HCT116 (cell line): ENCODE measurements around the gene REN. TPM values are rescaled to one million over a fixed set of nuclear protein-coding genes. Genes with fewer than 3 reads are reported as not detected.
A peak's percentile ranks its signal among the peaks of the same experiment; 100 is the strongest.

Source experiments
- ATAC-seq: fragments of 200-7000 bp; cut with Tn5 transposase; 2 replicates; pipeline ENCODE4 v1.9.1; 2020; ENCODE audit warnings: mild to moderate bottlenecking, moderate library complexity
- BruUV-seq: library from RNA; stranded (reverse); fragments of 400-500 nt; replicated peaks from 2 replicates; lab custom pipeline; 2021; lab: Mats Ljungman, UMichigan
- CTCF ChIA-PET: fragments of 300-600 bp; sonication (Branson Sonifier 250); formaldehyde crosslinking; loops from one replicate; lab custom pipeline; 2021; ENCODE audit warnings: antibody characterized with exemption; lab: Charles Lee
- POLR2A ChIA-PET: fragments of 300-600, 350-600 bp; sonication (Branson Sonifier 250); formaldehyde crosslinking; loops from one replicate; lab custom pipeline; 2021; ENCODE audit warnings: antibody characterized with exemption; lab: Charles Lee
- RAD21 ChIA-PET, 2 experiments: fragments of 300-600 bp; sonication (Branson Sonifier 250); formaldehyde crosslinking; loops; one replicate each; lab custom pipeline; 2023; ENCODE audit warnings: low total read pairs in 2 of 2; ENCODE audit not compliant: uncharacterized antibody in 2 of 2, unreplicated experiment in 2 of 2, low non-redundant PET in 1 of 2; lab: Charles Lee
- DNase-seq: peaks from one replicate; pipeline ENCODE4 v3.0.0-alpha.2; 2010; ENCODE audit warnings: low read depth, low spot score
- H2AFZ ChIP-seq: fragments of 200-600 bp; shearing (Covaris generic), sonication (generic); 2 replicates; pipeline ENCODE4 v1.6.1; 2017; ENCODE audit warnings: low read depth, mixed run types, mixed read lengths, antibody characterized with exemption, low read length; ENCODE audit not compliant: poor library complexity, severe bottlenecking
- H3K27ac ChIP-seq: 2 replicates; pipeline ENCODE4 v1.5.1; 2012; ENCODE audit warnings: low read depth, low read length
- H3K27me3 ChIP-seq: fragments of 200-600 bp; sonication (generic); 2 replicates; pipeline ENCODE4 v1.6.1; 2016; ENCODE audit warnings: mixed run types, low read length, mixed read lengths; ENCODE audit not compliant: insufficient read depth
- H3K36me3 ChIP-seq, 2 experiments: fragments of 200-500 bp in 1 of 2; fragments of 200-600 bp in 1 of 2; sonication (Bioruptor generic) in 1 of 2; sonication (generic) in 1 of 2; 2 replicates each; pipeline versions ENCODE4 v1.5.1 to v1.6.1; 2014 to 2016; ENCODE audit warnings: low read length in 2 of 2, inconsistent platforms in 1 of 2, mixed read lengths in 1 of 2, mixed run types in 1 of 2; ENCODE audit not compliant: insufficient read depth in 2 of 2, control insufficient read depth in 1 of 2
- H3K4me1 ChIP-seq, 2 experiments: fragments of 200-600 bp in 1 of 2; sonication (generic) in 1 of 2; 2 replicates each; pipeline versions ENCODE4 v1.5.1 to v1.6.1; 2012 to 2017; ENCODE audit warnings: low read length in 2 of 2, inconsistent platforms in 1 of 2, mild to moderate bottlenecking in 1 of 2, mixed read lengths in 1 of 2, mixed run types in 1 of 2, moderate library complexity in 1 of 2; ENCODE audit not compliant: insufficient read depth in 2 of 2, control insufficient read depth in 1 of 2
- H3K4me2 ChIP-seq: fragments of 200-600 bp; sonication (generic); 2 replicates; pipeline ENCODE4 v1.6.1; 2017; ENCODE audit warnings: mixed run types, low read length, mixed read lengths
- H3K4me3 ChIP-seq, 2 experiments: fragments of 200-600 bp in 1 of 2; sonication (generic) in 1 of 2; replicated peaks in 1 of 2; 2 replicates each; pipeline ENCODE4 v1.5.1; 2011 to 2016; ENCODE audit warnings: low read length in 2 of 2, control low read depth in 1 of 2, low read depth in 1 of 2, mild to moderate bottlenecking in 1 of 2, mixed read lengths in 1 of 2, mixed run types in 1 of 2
- H3K79me2 ChIP-seq: fragments of 200-600 bp; sonication (generic); 2 replicates; pipeline ENCODE4 v1.6.1; 2017; ENCODE audit warnings: mild to moderate bottlenecking, mixed run types, low read length, moderate library complexity, mixed read lengths; ENCODE audit not compliant: insufficient read depth
- H3K9ac ChIP-seq: fragments of 200-600 bp; sonication (generic); 2 replicates; pipeline ENCODE4 v1.6.1; 2016; ENCODE audit warnings: low read length, mixed read lengths
- H3K9me2 ChIP-seq: fragments of 200-600 bp; sonication (generic), shearing (Covaris generic); 2 replicates; pipeline ENCODE4 v1.6.1; 2017; ENCODE audit warnings: mixed run types, mild to moderate bottlenecking, moderate library complexity; ENCODE audit not compliant: insufficient read depth
- H3K9me3 ChIP-seq, 2 experiments: fragments of 200-500 bp in 1 of 2; fragments of 200-600 bp in 1 of 2; sonication (Bioruptor generic) in 1 of 2; sonication (generic) in 1 of 2; 2 replicates each; pipeline ENCODE4 v1.6.1; 2014 to 2017; ENCODE audit warnings: low read length in 2 of 2, mixed read lengths in 2 of 2, inconsistent platforms in 1 of 2, low read depth in 1 of 2, mild to moderate bottlenecking in 1 of 2, mixed run types in 1 of 2, moderate library complexity in 1 of 2; ENCODE audit not compliant: control insufficient read depth in 1 of 2, insufficient read depth in 1 of 2
- H4K20me1 ChIP-seq: fragments of 200-600 bp; sonication (generic), shearing (Covaris generic); 2 replicates; pipeline ENCODE4 v1.6.1; 2017; ENCODE audit warnings: mixed run types, mild to moderate bottlenecking, moderate library complexity; ENCODE audit not compliant: insufficient read depth
- CEBPB ChIP-seq: IDR thresholded peaks from 2 replicates; pipeline ENCODE4 v1.6.1; 2012; ENCODE audit warnings: low read depth
- EGR1 ChIP-seq: IDR thresholded peaks from 2 replicates; pipeline ENCODE4 v1.6.1; 2012; ENCODE audit warnings: low read depth
- ELF1 ChIP-seq: IDR thresholded peaks from 2 replicates; pipeline ENCODE4 v1.6.1; 2012; ENCODE audit warnings: low read depth, borderline replicate concordance
- EZH2phosphoT487 ChIP-seq: fragments of 200-600 bp; IDR thresholded peaks from 2 replicates; pipeline ENCODE4 v1.6.1; 2018; ENCODE audit warnings: antibody characterized with exemption, borderline replicate concordance
- FOSL1 ChIP-seq: IDR thresholded peaks from 2 replicates; pipeline ENCODE4 v1.6.1; 2012; ENCODE audit warnings: low read depth
- POLR2A ChIP-seq: IDR thresholded peaks from 2 replicates; pipeline ENCODE4 v1.7.0; 2011; ENCODE audit warnings: borderline replicate concordance; ENCODE audit not compliant: insufficient read depth, insufficient read length; ENCODE audit errors: extremely low read depth
- RAD21 ChIP-seq: IDR thresholded peaks from 2 replicates; pipeline ENCODE4 v1.6.1; 2012; ENCODE audit warnings: low read depth, mild to moderate bottlenecking
- SP1 ChIP-seq: IDR thresholded peaks from 2 replicates; pipeline ENCODE4 v1.6.1; 2012; ENCODE audit warnings: low read depth
- TCF7L2 ChIP-seq: IDR thresholded peaks from 2 replicates; pipeline ENCODE4 v1.7.0; 2011; ENCODE audit warnings: borderline replicate concordance, inconsistent platforms; ENCODE audit not compliant: insufficient read depth, insufficient read length; ENCODE audit errors: extremely low read depth
- YY1 ChIP-seq: IDR thresholded peaks from 2 replicates; pipeline ENCODE4 v1.6.1; 2011; ENCODE audit warnings: low read length, low read depth, moderate library complexity, mild to moderate bottlenecking; ENCODE audit not compliant: insufficient replicate concordance; ENCODE audit errors: extremely low read depth
- ZBTB33 ChIP-seq: IDR thresholded peaks from 2 replicates; pipeline ENCODE4 v1.6.1; 2011; ENCODE audit warnings: mild to moderate bottlenecking, low read length, moderate library complexity; ENCODE audit not compliant: insufficient replicate concordance; ENCODE audit errors: extremely low read depth
- ZNF274 ChIP-seq: fragments of 200-500 bp; sonication (Bioruptor generic); IDR thresholded peaks from 2 replicates; pipeline ENCODE4 v1.6.1; 2014; ENCODE audit warnings: mild to moderate bottlenecking, low read depth, low read length, inconsistent platforms
- intact Hi-C: fragments of 100-400 bp; cut with micrococcal nuclease; formaldehyde crosslinking; loops from 2 replicates; pipeline ENCODE4 v1.10.0; 2022
- total RNA-seq: library from RNA; stranded (reverse); gene quantifications from one replicate; pipeline ENCODE4 v1.2.1, GENCODE V29; 2021; ENCODE audit not compliant: unreplicated experiment

REN gene
- total RNA-seq, 1 experiment from 2014 or later, result 0.47 TPM

GRCh38 chr1:204132718-204133117 is 33.4 kb downstream of the REN start (continued):
- TF ChIP-seq ZBTB33 (no peak), RAD21 (no peak)

GRCh38 chr1:204131978-204132377 is 34.2 kb downstream of the REN start:
- RAD21 ChIA-PET, result no interaction called here
- intact Hi-C loops, result no loop called here
- Histone ChIP-seq H3K27ac (no peak overlapping the region), H2AFZ (no peak overlapping the region), H4K20me1 (no peaks in the 10 kb centered on the region), H3K9me3 (no peaks in the 10 kb centered on the region), H3K79me2 (no peaks in the 10 kb centered on the region), H3K4me1 (peaks cover 21 to 45% of the 10 kb centered on the region in 2 experiments), H3K4me3 (no peak overlapping the region), H3K9ac (no peak overlapping the region), H3K27me3 (no peaks in the 10 kb centered on the region), H3K9me2 (no peaks in the 10 kb centered on the region), H3K4me2 (peak overlapping the region; percentile 60; the same call in 1 of the 2 replicates), H3K36me3 (no peaks in the 10 kb centered on the region)
- POLR2A ChIA-PET, result no interaction called here
- no TSS peak for BruUV-seq
- ATAC-seq, result no peak
- DNase-seq, result no peak
- TF ChIP-seq ZNF274, result no peak
- no peak for TF ChIP-seq POLR2A
- TF ChIP-seq EZH2phosphoT487, result no peak
- no peak for TF ChIP-seq CEBPB
- TF ChIP-seq TCF7L2, result no peak
- no peak for TF ChIP-seq FOSL1
- no peak for TF ChIP-seq SP1
- no peak for TF ChIP-seq ELF1
- TF ChIP-seq EGR1, result no peak
- no peak for TF ChIP-seq YY1
- CTCF ChIA-PET, result interaction anchor here (1.4 to 7.6 kb wide), 3 partner anchors 20 to 259 kb away, joined by 3 to 246 read pairs (median 7); partner anchors contain the start of gene ETNK2
